HEK293 (cell line): ENCODE data around the gene CORO2B.

Experiments used
- IKZF3 ChIP-seq: fragments of 450-650 bp; IDR thresholded peaks from 2 replicates; pipeline ENCODE4 v1.5.0; 2018; ENCODE audit warnings: missing biosample characterization, mild to moderate bottlenecking, missing genetic modification characterization, moderate library complexity
- ZFP37 ChIP-seq: fragments of 450-650 bp; formaldehyde crosslinking; IDR thresholded peaks from 2 replicates; pipeline ENCODE4 v1.5.1; 2016; ENCODE audit warnings: missing biosample characterization, missing genetic modification characterization
- ZNF274 ChIP-seq, 2 experiments: fragments of 200-500 bp in 1 of 2; fragments of 450-650 bp in 1 of 2; sonication (Bioruptor generic) in 1 of 2; formaldehyde crosslinking in 1 of 2; IDR thresholded peaks; 2 replicates each; pipeline versions ENCODE4 v1.5.1 to v1.6.1; 2014 to 2016; ENCODE audit warnings: borderline replicate concordance in 1 of 2, inconsistent platforms in 1 of 2, low read length in 1 of 2, missing biosample characterization in 1 of 2, missing genetic modification characterization in 1 of 2
- ZNF362 ChIP-seq: fragments of 450-650 bp; formaldehyde crosslinking; IDR thresholded peaks from 2 replicates; pipeline ENCODE4 v1.5.1; 2016; ENCODE audit warnings: missing biosample characterization, missing genetic modification characterization
- ZNF391 ChIP-seq: fragments of 450-650 bp; formaldehyde crosslinking; IDR thresholded peaks from 2 replicates; pipeline ENCODE4 v1.5.1; 2016; ENCODE audit warnings: low read depth, missing biosample characterization, missing genetic modification characterization, borderline replicate concordance
- ZNF510 ChIP-seq: fragments of 450-650 bp; formaldehyde crosslinking; IDR thresholded peaks from 2 replicates; pipeline ENCODE4 v1.5.1; 2018; ENCODE audit warnings: mild to moderate bottlenecking, missing genetic modification characterization, missing biosample characterization; ENCODE audit not compliant: insufficient replicate concordance
- ZNF560 ChIP-seq: fragments of 450-650 bp; formaldehyde crosslinking; IDR thresholded peaks from 2 replicates; pipeline ENCODE4 v1.5.1; 2017; ENCODE audit warnings: missing biosample characterization, missing genetic modification characterization, borderline replicate concordance
- ZNF830 ChIP-seq: fragments of 450-650 bp; IDR thresholded peaks from 2 replicates; pipeline ENCODE4 v1.5.0; 2018; ENCODE audit warnings: missing biosample characterization, missing genetic modification characterization, low read depth, mild to moderate bottlenecking, moderate library complexity
- ZSCAN18 ChIP-seq: fragments of 450-650 bp; formaldehyde crosslinking; IDR thresholded peaks from 2 replicates; pipeline ENCODE4 v1.5.1; 2016; ENCODE audit warnings: missing biosample characterization, missing genetic modification characterization
- TF ChIP-seq, protein P1 (sequence below): fragments of 450-650 bp; formaldehyde crosslinking; conservative IDR thresholded peaks from 2 replicates; pipeline ENCODE4 v1.5.1; 2016; ENCODE audit warnings: low read depth, missing biosample characterization, missing genetic modification characterization
- TF ChIP-seq, protein P2 (sequence below): fragments of 450-650 bp; formaldehyde crosslinking; IDR thresholded peaks from 2 replicates; pipeline ENCODE4 v1.5.1; 2016; ENCODE audit warnings: missing biosample characterization, missing genetic modification characterization
- TF ChIP-seq, protein P3 (sequence below): fragments of 450-650 bp; formaldehyde crosslinking; IDR thresholded peaks from 2 replicates; pipeline ENCODE4 v1.5.1; 2017; ENCODE audit warnings: missing biosample characterization, missing genetic modification characterization
- TF ChIP-seq, protein P4 (sequence below): fragments of 450-650 bp; IDR thresholded peaks from 2 replicates; pipeline ENCODE4 v1.5.1; 2018; ENCODE audit warnings: missing biosample characterization, mild to moderate bottlenecking, missing genetic modification characterization

GRCh38 chr15:68683026-68683425, 104.2 kb downstream of the CORO2B start:
- TF ChIP-seq ZNF830 (tag by site-specific recombination) = no peak
- no peak for TF ChIP-seq ZFP37 (tag by site-specific recombination)
- TF ChIP-seq, protein P1, sequence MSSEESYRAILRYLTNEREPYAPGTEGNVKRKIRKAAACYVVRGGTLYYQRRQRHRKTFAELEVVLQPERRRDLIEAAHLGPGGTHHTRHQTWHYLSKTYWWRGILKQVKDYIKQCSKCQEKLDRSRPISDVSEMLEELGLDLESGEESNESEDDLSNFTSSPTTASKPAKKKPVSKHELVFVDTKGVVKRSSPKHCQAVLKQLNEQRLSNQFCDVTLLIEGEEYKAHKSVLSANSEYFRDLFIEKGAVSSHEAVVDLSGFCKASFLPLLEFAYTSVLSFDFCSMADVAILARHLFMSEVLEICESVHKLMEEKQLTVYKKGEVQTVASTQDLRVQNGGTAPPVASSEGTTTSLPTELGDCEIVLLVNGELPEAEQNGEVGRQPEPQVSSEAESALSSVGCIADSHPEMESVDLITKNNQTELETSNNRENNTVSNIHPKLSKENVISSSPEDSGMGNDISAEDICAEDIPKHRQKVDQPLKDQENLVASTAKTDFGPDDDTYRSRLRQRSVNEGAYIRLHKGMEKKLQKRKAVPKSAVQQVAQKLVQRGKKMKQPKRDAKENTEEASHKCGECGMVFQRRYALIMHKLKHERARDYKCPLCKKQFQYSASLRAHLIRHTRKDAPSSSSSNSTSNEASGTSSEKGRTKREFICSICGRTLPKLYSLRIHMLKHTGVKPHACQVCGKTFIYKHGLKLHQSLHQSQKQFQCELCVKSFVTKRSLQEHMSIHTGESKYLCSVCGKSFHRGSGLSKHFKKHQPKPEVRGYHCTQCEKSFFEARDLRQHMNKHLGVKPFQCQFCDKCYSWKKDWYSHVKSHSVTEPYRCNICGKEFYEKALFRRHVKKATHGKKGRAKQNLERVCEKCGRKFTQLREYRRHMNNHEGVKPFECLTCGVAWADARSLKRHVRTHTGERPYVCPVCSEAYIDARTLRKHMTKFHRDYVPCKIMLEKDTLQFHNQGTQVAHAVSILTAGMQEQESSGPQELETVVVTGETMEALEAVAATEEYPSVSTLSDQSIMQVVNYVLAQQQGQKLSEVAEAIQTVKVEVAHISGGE (tag by site-specific recombination) = no peak
- no peak for TF ChIP-seq IKZF3 (tag by site-specific recombination)
- TF ChIP-seq, protein P2, sequence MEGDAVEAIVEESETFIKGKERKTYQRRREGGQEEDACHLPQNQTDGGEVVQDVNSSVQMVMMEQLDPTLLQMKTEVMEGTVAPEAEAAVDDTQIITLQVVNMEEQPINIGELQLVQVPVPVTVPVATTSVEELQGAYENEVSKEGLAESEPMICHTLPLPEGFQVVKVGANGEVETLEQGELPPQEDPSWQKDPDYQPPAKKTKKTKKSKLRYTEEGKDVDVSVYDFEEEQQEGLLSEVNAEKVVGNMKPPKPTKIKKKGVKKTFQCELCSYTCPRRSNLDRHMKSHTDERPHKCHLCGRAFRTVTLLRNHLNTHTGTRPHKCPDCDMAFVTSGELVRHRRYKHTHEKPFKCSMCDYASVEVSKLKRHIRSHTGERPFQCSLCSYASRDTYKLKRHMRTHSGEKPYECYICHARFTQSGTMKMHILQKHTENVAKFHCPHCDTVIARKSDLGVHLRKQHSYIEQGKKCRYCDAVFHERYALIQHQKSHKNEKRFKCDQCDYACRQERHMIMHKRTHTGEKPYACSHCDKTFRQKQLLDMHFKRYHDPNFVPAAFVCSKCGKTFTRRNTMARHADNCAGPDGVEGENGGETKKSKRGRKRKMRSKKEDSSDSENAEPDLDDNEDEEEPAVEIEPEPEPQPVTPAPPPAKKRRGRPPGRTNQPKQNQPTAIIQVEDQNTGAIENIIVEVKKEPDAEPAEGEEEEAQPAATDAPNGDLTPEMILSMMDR (tag by site-specific recombination) = no peak
- no peak for TF ChIP-seq ZNF560 (tag by site-specific recombination)
- no peak for TF ChIP-seq ZNF274 (IDR thresholded peaks at IDR 0.05; ENCODE audit: low read length)
- no peak for TF ChIP-seq ZNF274 (tag by site-specific recombination; IDR thresholded peaks at IDR 0.05; ENCODE audit: borderline replicate concordance)
- TF ChIP-seq, protein P3, sequence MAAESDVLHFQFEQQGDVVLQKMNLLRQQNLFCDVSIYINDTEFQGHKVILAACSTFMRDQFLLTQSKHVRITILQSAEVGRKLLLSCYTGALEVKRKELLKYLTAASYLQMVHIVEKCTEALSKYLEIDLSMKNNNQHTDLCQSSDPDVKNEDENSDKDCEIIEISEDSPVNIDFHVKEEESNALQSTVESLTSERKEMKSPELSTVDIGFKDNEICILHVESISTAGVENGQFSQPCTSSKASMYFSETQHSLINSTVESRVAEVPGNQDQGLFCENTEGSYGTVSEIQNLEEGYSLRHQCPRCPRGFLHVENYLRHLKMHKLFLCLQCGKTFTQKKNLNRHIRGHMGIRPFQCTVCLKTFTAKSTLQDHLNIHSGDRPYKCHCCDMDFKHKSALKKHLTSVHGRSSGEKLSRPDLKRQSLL = no peak
- no peak for TF ChIP-seq ZNF510 (tag by site-specific recombination)
- TF ChIP-seq ZSCAN18 = no peak
- no peak for TF ChIP-seq ZNF391 (tag by site-specific recombination)
- TF ChIP-seq ZNF362 (tag by site-specific recombination) = no peak
- TF ChIP-seq, protein P4, sequence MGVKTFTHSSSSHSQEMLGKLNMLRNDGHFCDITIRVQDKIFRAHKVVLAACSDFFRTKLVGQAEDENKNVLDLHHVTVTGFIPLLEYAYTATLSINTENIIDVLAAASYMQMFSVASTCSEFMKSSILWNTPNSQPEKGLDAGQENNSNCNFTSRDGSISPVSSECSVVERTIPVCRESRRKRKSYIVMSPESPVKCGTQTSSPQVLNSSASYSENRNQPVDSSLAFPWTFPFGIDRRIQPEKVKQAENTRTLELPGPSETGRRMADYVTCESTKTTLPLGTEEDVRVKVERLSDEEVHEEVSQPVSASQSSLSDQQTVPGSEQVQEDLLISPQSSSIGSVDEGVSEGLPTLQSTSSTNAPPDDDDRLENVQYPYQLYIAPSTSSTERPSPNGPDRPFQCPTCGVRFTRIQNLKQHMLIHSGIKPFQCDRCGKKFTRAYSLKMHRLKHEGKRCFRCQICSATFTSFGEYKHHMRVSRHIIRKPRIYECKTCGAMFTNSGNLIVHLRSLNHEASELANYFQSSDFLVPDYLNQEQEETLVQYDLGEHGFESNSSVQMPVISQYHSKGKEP (tag by site-specific recombination) = no peak
